Progenitor cell of endocrine pancreas (in vitro differentiated cells): ENCODE data around the gene SPTB. TPM values are rescaled to one million over a fixed set of nuclear protein-coding genes. Genes with fewer than 3 reads are reported as not detected.

Experiments
- DNase-seq: peaks from one replicate; pipeline ENCODE4 v3.0.0; 2021; ENCODE audit warnings: low spot score; ENCODE audit not compliant: unreplicated experiment
- H3K27ac Mint-ChIP-seq: 2 replicates; pipeline ENCODE4 v1.8.0; 2021; ENCODE audit warnings: mild to moderate bottlenecking, moderate library complexity, mixed read lengths
- H3K27me3 Mint-ChIP-seq: 2 replicates; pipeline ENCODE4 v1.8.0; 2021; ENCODE audit warnings: mixed read lengths
- H3K36me3 Mint-ChIP-seq: 2 replicates; pipeline ENCODE4 v1.8.0; 2022; ENCODE audit warnings: mixed read lengths; ENCODE audit not compliant: insufficient read depth
- H3K4me1 Mint-ChIP-seq: 2 replicates; pipeline ENCODE4 v1.8.0; 2021; ENCODE audit warnings: low read depth, mixed read lengths
- H3K4me3 Mint-ChIP-seq: 2 replicates; pipeline ENCODE4 v1.8.0; 2021; ENCODE audit warnings: low read depth, mild to moderate bottlenecking, moderate library complexity, mixed read lengths
- H3K9me3 Mint-ChIP-seq: 2 replicates; pipeline ENCODE4 v1.8.0; 2021; ENCODE audit warnings: low read depth, mixed read lengths
- CTCF ChIP-seq: fragments of 200-600 bp; sonication (generic); IDR thresholded peaks from one replicate; pipeline ENCODE4 v1.5.0; 2021; ENCODE audit warnings: antibody characterized with exemption, mild to moderate bottlenecking; ENCODE audit not compliant: unreplicated experiment
- total RNA-seq: library from RNA; stranded (reverse); gene quantifications from 2 replicates; pipeline ENCODE4 v1.2.1, GENCODE V29; 2021

SPTB gene
- total RNA-seq, 1 donor from 2014 or later, result 1.7 TPM

- no peak overlapping the region for H3K4me3 Mint-ChIP-seq
- no peak overlapping the region for H3K27ac Mint-ChIP-seq
These were observed 26.3 kb upstream of the SPTB start for GRCh38 chr14:64906022-64906421.

GRCh38 chr14:64899958-64900357, 20.3 kb upstream of the SPTB start:
- Mint-ChIP-seq H3K36me3 (no peaks in the 10 kb centered on the region), H3K9me3 (no peaks in the 10 kb centered on the region), H3K27ac (no peak overlapping the region), H3K27me3 (peaks cover 27% of the 10 kb centered on the region), H3K4me3 (no peak overlapping the region), H3K4me1 (no peaks in the 10 kb centered on the region)
- no peak for DNase-seq
- no peak for TF ChIP-seq CTCF

More at GRCh38 chr14:64906022-64906421, 26.3 kb upstream of the SPTB start:
- Mint-ChIP-seq H3K27me3 (peaks cover 22% of the 10 kb centered on the region), H3K9me3 (no peaks in the 10 kb centered on the region), H3K36me3 (no peaks in the 10 kb centered on the region), H3K4me1 (no peaks in the 10 kb centered on the region)
- DNase-seq, result no peak
- TF ChIP-seq CTCF, result no peak

GRCh38 chr14:64891839-64892375, 12.2 kb upstream of the SPTB start:
- Mint-ChIP-seq H3K4me3 (no peak overlapping the region), H3K4me1 (no peaks in the 10 kb centered on the region), H3K9me3 (no peaks in the 10 kb centered on the region), H3K36me3 (no peaks in the 10 kb centered on the region), H3K27me3 (peaks cover 26% of the 10 kb centered on the region), H3K27ac (no peak overlapping the region)
- no peak for DNase-seq
- TF ChIP-seq CTCF, result peak; percentile 68

GRCh38 chr14:64891173-64891838, 11.6 kb upstream of the SPTB start:
- no peak for DNase-seq
- no peak overlapping the region for H3K27ac Mint-ChIP-seq
- no peaks in the 10 kb centered on the region for H3K4me1 Mint-ChIP-seq
- no peak for TF ChIP-seq CTCF
- no peaks in the 10 kb centered on the region for H3K36me3 Mint-ChIP-seq
- H3K4me3 Mint-ChIP-seq, result no peak overlapping the region
- H3K27me3 Mint-ChIP-seq, result peaks cover 26% of the 10 kb centered on the region
- no peaks in the 10 kb centered on the region for H3K9me3 Mint-ChIP-seq

- Mint-ChIP-seq H3K4me1 (no peaks in the 10 kb centered on the region), H3K9me3 (no peaks in the 10 kb centered on the region), H3K4me3 (no peak overlapping the region), H3K27me3 (peaks cover 43% of the 10 kb centered on the region), H3K27ac (no peak overlapping the region), H3K36me3 (no peaks in the 10 kb centered on the region)
- TF ChIP-seq CTCF, result no peak
- no peak for DNase-seq
These were observed 9.6 kb upstream of the SPTB start for GRCh38 chr14:64889352-64889751.
